ENCODE measurements around the gene EXD3. TPM values are rescaled to one million over a fixed set of nuclear protein-coding genes. Genes with fewer than 3 reads are reported as not detected.
A peak's percentile ranks its signal among the peaks of the same experiment; 100 is the strongest.

The EXD3 gene
- total and polyA plus RNA-seq, 2 of the 4 experiments (the other 2 are of a cell fraction), result 1.1 to 7.4 TPM

- WGBS, 2 experiments (ENCODE audit: extremely low coverage in 2 of 2, insufficient read length in 1 of 2), result 79% methylated on average over 15 of the region's 26 CpGs; no CpG with 5 or more reads in 1 of the 2 experiments
- Histone ChIP-seq H4K5ac (ENCODE audit: low read depth, low read length) (no peak overlapping the region), H2AFZ (replicated peaks; ENCODE audit: low read length, poor library complexity) (no peak overlapping the region), H3K36me3 (ENCODE audit: control insufficient read depth, insufficient read depth, low read length) (no peaks in the 10 kb centered on the region), H3K14ac (replicated peaks; ENCODE audit: low read depth, low read length) (no peak overlapping the region), H2AK9ac (replicated peaks; ENCODE audit: low read depth, low read length, poor library complexity) (no peak overlapping the region), H3K27ac (ENCODE audit: insufficient read depth, low read length) (no peak overlapping the region), H3K9me3 (ENCODE audit: control insufficient read depth, insufficient read depth, low read length) (no peaks in the 10 kb centered on the region), H3K4ac (ENCODE audit: low read depth, low read length) (no peak overlapping the region), H4K91ac (ENCODE audit: insufficient read depth, low read depth, low read length) (no peak overlapping the region), H4K8ac (ENCODE audit: low read depth in 2 of 2, low read length in 2 of 2) (no peak overlapping the region), H3K18ac (ENCODE audit: low read depth, low read length) (no peak overlapping the region), H3K4me3 (ENCODE audit: insufficient read depth, low read depth, low read length) (no peak overlapping the region), H3K56ac (ENCODE audit: extremely low read depth, insufficient read depth, low read length) (no peak overlapping the region), H2BK20ac (ENCODE audit: low read depth, low read length) (no peak overlapping the region), H2BK15ac (ENCODE audit: low read depth, low read length) (no peak overlapping the region), H2BK120ac (ENCODE audit: low read depth, low read length) (no peak overlapping the region), H3K4me1 (ENCODE audit: control insufficient read depth, insufficient read depth, low read length) (0 out of 2 replicates have a peak, but pooled peaks cover 2% of the 10 kb centered on the region), H3K23ac (ENCODE audit: low read depth, low read length) (no peak overlapping the region), H3K9ac (ENCODE audit: low read depth, low read length) (no peak overlapping the region), H3K9me1 (ENCODE audit: insufficient read depth, low read length) (no peaks in the 10 kb centered on the region), H4K20me1 (ENCODE audit: insufficient read depth, low read length) (no peaks in the 10 kb centered on the region), H2BK5ac (ENCODE audit: low read depth, low read length, poor library complexity, severe bottlenecking) (no peak overlapping the region), H3K4me2 (ENCODE audit: low read depth, low read length) (no peak overlapping the region), H3K79me1 (ENCODE audit: low read depth in 1 of 2, low read length in 2 of 2) (no peaks in the 10 kb centered on the region), H3K27me3 (ENCODE audit: control insufficient read depth, insufficient read depth, low read length) (no peaks in the 10 kb centered on the region; the same call in 1 of the 2 replicates), H2AK5ac (ENCODE audit: low read depth, low read length) (no peak overlapping the region)
- POLR2A ChIA-PET (ENCODE audit: unreplicated experiment), result no interaction called here
- TF ChIP-seq FOS (IDR thresholded peaks at IDR 0.05; ENCODE audit: low read depth, low read length) (no peak), RAD21 (IDR thresholded peaks at IDR 0.05; ENCODE audit: low read length) (0 out of 2 replicates have a peak, but pooled peaks have one; percentile 12)
- TF ChIP-seq, protein P1, sequence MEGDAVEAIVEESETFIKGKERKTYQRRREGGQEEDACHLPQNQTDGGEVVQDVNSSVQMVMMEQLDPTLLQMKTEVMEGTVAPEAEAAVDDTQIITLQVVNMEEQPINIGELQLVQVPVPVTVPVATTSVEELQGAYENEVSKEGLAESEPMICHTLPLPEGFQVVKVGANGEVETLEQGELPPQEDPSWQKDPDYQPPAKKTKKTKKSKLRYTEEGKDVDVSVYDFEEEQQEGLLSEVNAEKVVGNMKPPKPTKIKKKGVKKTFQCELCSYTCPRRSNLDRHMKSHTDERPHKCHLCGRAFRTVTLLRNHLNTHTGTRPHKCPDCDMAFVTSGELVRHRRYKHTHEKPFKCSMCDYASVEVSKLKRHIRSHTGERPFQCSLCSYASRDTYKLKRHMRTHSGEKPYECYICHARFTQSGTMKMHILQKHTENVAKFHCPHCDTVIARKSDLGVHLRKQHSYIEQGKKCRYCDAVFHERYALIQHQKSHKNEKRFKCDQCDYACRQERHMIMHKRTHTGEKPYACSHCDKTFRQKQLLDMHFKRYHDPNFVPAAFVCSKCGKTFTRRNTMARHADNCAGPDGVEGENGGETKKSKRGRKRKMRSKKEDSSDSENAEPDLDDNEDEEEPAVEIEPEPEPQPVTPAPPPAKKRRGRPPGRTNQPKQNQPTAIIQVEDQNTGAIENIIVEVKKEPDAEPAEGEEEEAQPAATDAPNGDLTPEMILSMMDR (conservative IDR thresholded peaks at IDR 0.05; ENCODE audit: low read depth, low read length), result 0 out of 2 replicates have a peak, but pooled peaks have one; percentile 19
- intact Hi-C loops (cut with micrococcal nuclease) (no loop called here), dilution Hi-C loops (cut with HindIII; ENCODE audit: low sequenced_read_pairs, unreplicated experiment) (no loop called here), in situ Hi-C loops (cut with MboI; ENCODE audit: low sequenced_read_pairs) (no loop called here)
- no TSS peak for BruUV-seq (replicated peaks)
- DNase-seq, result peak; percentile 5
- peak; percentile 45 for ATAC-seq (ENCODE audit: low read depth)
- CTCF ChIA-PET, result no interaction called here
Observed at GRCh38 chr9:137319011-137319738, 103.8 kb downstream of the EXD3 start.

Data from IMR-90 (cell line).